IMR-90 (cell line): ENCODE data around the gene ZBTB47. TPM values are rescaled to one million over a fixed set of nuclear protein-coding genes. Genes with fewer than 3 reads are reported as not detected.

ENCODE experiments used
- ATAC-seq: fragments of 200-7000 bp; cut with Tn5 transposase; 2 replicates; pipeline ENCODE4 v1.9.1; 2020; ENCODE audit warnings: low read depth, mild to moderate bottlenecking, moderate library complexity
- BruUV-seq: library from RNA; stranded (reverse); fragments of 400-500 nt; replicated peaks from 2 replicates; lab custom pipeline; 2021; lab: Mats Ljungman, UMichigan
- CTCF ChIA-PET: fragments of 300-600 bp; formaldehyde crosslinking; extraction: SDS; loops from one replicate; lab custom pipeline; 2021; ENCODE audit warnings: antibody characterized with exemption; lab: Yijun Ruan, JAX
- POLR2A ChIA-PET: fragments of 300-600 bp; sonication (Branson Sonifier 250); formaldehyde crosslinking; loops from one replicate; lab custom pipeline; 2022; ENCODE audit warnings: antibody characterized with exemption; ENCODE audit not compliant: unreplicated experiment; lab: Charles Lee
- DNase-seq: peaks from one replicate; pipeline ENCODE4 v3.0.0; 2013
- H2AFZ ChIP-seq: replicated peaks from 2 replicates; pipeline ENCODE3; 2013; ENCODE audit warnings: low read length, mild to moderate bottlenecking; ENCODE audit not compliant: poor library complexity
- H2AK5ac ChIP-seq: 2 replicates; pipeline ENCODE4 v1.6.1; 2013; ENCODE audit warnings: low read depth, low read length, inconsistent platforms
- H2AK9ac ChIP-seq: replicated peaks from 2 replicates; pipeline ENCODE3; 2013; ENCODE audit warnings: mild to moderate bottlenecking, low read depth, low read length, moderate library complexity; ENCODE audit not compliant: poor library complexity
- H2BK120ac ChIP-seq: 2 replicates; pipeline ENCODE4 v1.6.1; 2013; ENCODE audit warnings: low read depth, low read length, inconsistent platforms
- H2BK15ac ChIP-seq: 3 replicates; pipeline ENCODE4 v1.6.1; 2013; ENCODE audit warnings: low read depth, low read length, inconsistent platforms
- H2BK20ac ChIP-seq: 2 replicates; pipeline ENCODE4 v1.6.1; 2013; ENCODE audit warnings: low read depth, mild to moderate bottlenecking, inconsistent platforms, low read length, moderate library complexity
- H2BK5ac ChIP-seq: 2 replicates; pipeline ENCODE4 v1.6.1; 2013; ENCODE audit warnings: mild to moderate bottlenecking, low read depth, low read length, inconsistent platforms; ENCODE audit not compliant: poor library complexity, severe bottlenecking
- H3K14ac ChIP-seq: replicated peaks from 2 replicates; pipeline ENCODE4 v1.6.1; 2013; ENCODE audit warnings: low read depth, low read length, inconsistent platforms
- H3K18ac ChIP-seq: 2 replicates; pipeline ENCODE4 v1.6.1; 2013; ENCODE audit warnings: low read depth, low read length, control low read depth
- H3K23ac ChIP-seq: 2 replicates; pipeline ENCODE4 v1.6.1; 2013; ENCODE audit warnings: low read depth, low read length, inconsistent platforms
- H3K27ac ChIP-seq: 2 replicates; pipeline ENCODE4 v1.5.1; 2013; ENCODE audit warnings: mild to moderate bottlenecking, control low read depth, low read length; ENCODE audit not compliant: insufficient read depth
- H3K27me3 ChIP-seq: 2 replicates; pipeline ENCODE4 v1.6.1; 2013; ENCODE audit warnings: low read length; ENCODE audit not compliant: control insufficient read depth, insufficient read depth
- H3K36me3 ChIP-seq: 2 replicates; pipeline ENCODE4 v1.6.1; 2013; ENCODE audit warnings: low read length, mixed read lengths; ENCODE audit not compliant: control insufficient read depth, insufficient read depth
- H3K4ac ChIP-seq: 2 replicates; pipeline ENCODE4 v1.6.1; 2013; ENCODE audit warnings: low read depth, low read length, inconsistent platforms
- H3K4me1 ChIP-seq: 2 replicates; pipeline ENCODE4 v1.6.1; 2013; ENCODE audit warnings: low read length, mixed read lengths; ENCODE audit not compliant: control insufficient read depth, insufficient read depth
- H3K4me2 ChIP-seq: 2 replicates; pipeline ENCODE4 v1.6.1; 2013; ENCODE audit warnings: low read depth, mild to moderate bottlenecking, control low read depth, low read length, moderate library complexity
- H3K4me3 ChIP-seq: 2 replicates; pipeline ENCODE4 v1.5.1; 2013; ENCODE audit warnings: low read depth, mild to moderate bottlenecking, control low read depth, low read length, moderate library complexity; ENCODE audit not compliant: insufficient read depth
- H3K56ac ChIP-seq: 2 replicates; pipeline ENCODE4 v1.6.1; 2013; ENCODE audit warnings: low read length, inconsistent platforms; ENCODE audit not compliant: insufficient read depth; ENCODE audit errors: extremely low read depth
- H3K79me1 ChIP-seq, 2 experiments: 2 replicates each; pipeline ENCODE4 v1.6.1; 2013; ENCODE audit warnings: low read length in 2 of 2, inconsistent platforms in 1 of 2, low read depth in 1 of 2
- H3K9ac ChIP-seq: 2 replicates; pipeline ENCODE4 v1.6.1; 2013; ENCODE audit warnings: low read depth, low read length, control low read depth
- H3K9me1 ChIP-seq: 2 replicates; pipeline ENCODE4 v1.6.1; 2013; ENCODE audit warnings: low read length, inconsistent platforms; ENCODE audit not compliant: insufficient read depth
- H3K9me3 ChIP-seq: 2 replicates; pipeline ENCODE4 v1.6.1; 2013; ENCODE audit warnings: low read length; ENCODE audit not compliant: control insufficient read depth, insufficient read depth
- H4K20me1 ChIP-seq: 2 replicates; pipeline ENCODE4 v1.6.1; 2013; ENCODE audit warnings: low read length, inconsistent platforms; ENCODE audit not compliant: insufficient read depth
- H4K5ac ChIP-seq: 2 replicates; pipeline ENCODE4 v1.6.1; 2013; ENCODE audit warnings: mild to moderate bottlenecking, low read depth, low read length, control low read depth
- H4K8ac ChIP-seq, 2 experiments: 2 replicates each; pipeline ENCODE4 v1.6.1; 2013; ENCODE audit warnings: low read depth in 2 of 2, low read length in 2 of 2, control low read depth in 1 of 2, inconsistent platforms in 1 of 2
- H4K91ac ChIP-seq: 2 replicates; pipeline ENCODE4 v1.6.1; 2013; ENCODE audit warnings: low read depth, low read length, inconsistent platforms; ENCODE audit not compliant: insufficient read depth
- BHLHE40 ChIP-seq: fragments of 150-350 bp; IDR thresholded peaks from 2 replicates; pipeline ENCODE4 v1.6.1; 2016; ENCODE audit warnings: mild to moderate bottlenecking, low read depth, low read length
- CEBPB ChIP-seq: IDR thresholded peaks from 2 replicates; pipeline ENCODE4 v1.6.1; 2012; ENCODE audit warnings: low read depth, low read length, improper control_type of control experiment
- CHD1 ChIP-seq: IDR thresholded peaks from 2 replicates; pipeline ENCODE4 v1.6.1; 2012; ENCODE audit warnings: low read depth, low read length, improper control_type of control experiment
- MAFK ChIP-seq: IDR thresholded peaks from 2 replicates; pipeline ENCODE4 v1.6.1; 2012; ENCODE audit warnings: low read depth, low read length, improper control_type of control experiment
- MAZ ChIP-seq: IDR thresholded peaks from 2 replicates; pipeline ENCODE4 v1.6.1; 2012; ENCODE audit warnings: low read depth, mild to moderate bottlenecking, low read length, improper control_type of control experiment, moderate library complexity, borderline replicate concordance
- MXI1 ChIP-seq: IDR thresholded peaks from 2 replicates; pipeline ENCODE4 v1.6.1; 2012; ENCODE audit warnings: low read depth, mild to moderate bottlenecking, low read length, moderate library complexity, borderline replicate concordance
- NFE2L2 ChIP-seq: fragments of 150-350 bp; IDR thresholded peaks from 2 replicates; pipeline ENCODE4 v1.6.1; 2016; ENCODE audit warnings: low read depth, mild to moderate bottlenecking, low read length
- RCOR1 ChIP-seq: IDR thresholded peaks from 2 replicates; pipeline ENCODE4 v1.6.1; 2012; ENCODE audit warnings: mild to moderate bottlenecking, low read length, improper control_type of control experiment; ENCODE audit not compliant: insufficient replicate concordance
- RFX5 ChIP-seq: IDR thresholded peaks from 2 replicates; pipeline ENCODE4 v1.8.0; 2012; ENCODE audit warnings: low read depth, mild to moderate bottlenecking, low read length, moderate library complexity
- SMC3 ChIP-seq: fragments of 150-350 bp; IDR thresholded peaks from 2 replicates; pipeline ENCODE4 v1.6.1; 2016; ENCODE audit warnings: low read depth, mild to moderate bottlenecking, antibody characterized with exemption, low read length, moderate library complexity
- WGBS, 2 experiments: methylation state at CpG; one replicate each; pipeline versions ENCODE4 v1.1.5 to v1.1.7; 2013; ENCODE audit warnings: missing lambda C conversion rate in 2 of 2; ENCODE audit not compliant: insufficient read length in 1 of 2; ENCODE audit errors: extremely low coverage in 2 of 2; 5-methylcytosine and 5-hydroxymethylcytosine counted together
- dilution Hi-C: fragments of 300-500 bp; cut with HindIII; formaldehyde crosslinking; loops from one replicate; pipeline ENCODE4 v1.14.3; 2018; ENCODE audit warnings: low sequenced_read_pairs; ENCODE audit not compliant: unreplicated experiment
- in situ Hi-C: fragments of 300-500 bp; cut with MboI; formaldehyde crosslinking; loops from 3 replicates; pipeline ENCODE4 v1.14.3; 2019; ENCODE audit warnings: low sequenced_read_pairs, inconsistent platforms, mixed read lengths
- intact Hi-C: fragments of 100-400 bp; cut with micrococcal nuclease; formaldehyde crosslinking; loops from 2 replicates; pipeline ENCODE4 v1.10.0; 2022
- polyA plus RNA-seq, 3 experiments: library from polyadenylated mRNA; depleted of rRNA; stranded (reverse); fragments of >200 nt; gene quantifications; 2 replicates each; pipeline ENCODE4 v1.2.3, GENCODE V29; 2012; ENCODE audit warnings: low replicate concordance in 1 of 3
- total RNA-seq: library from RNA; depleted of rRNA; stranded (reverse); fragments of >200 nt; gene quantifications from 2 replicates; pipeline ENCODE4 v1.2.3, GENCODE V29; 2012
- TF ChIP-seq, protein P1 (sequence below): fragments of 150-350 bp; IDR thresholded peaks from 2 replicates; pipeline ENCODE4 v1.6.1; 2017; ENCODE audit warnings: mild to moderate bottlenecking, antibody characterized with exemption, low read length, low read depth

The ZBTB47 gene
- total and polyA plus RNA-seq, 2 of the 4 experiments (the other 2 are of a cell fraction): 10.9 to 16.8 TPM

- Histone ChIP-seq H3K4me1 (no peaks in the 10 kb centered on the region), H3K4me3 (no peak overlapping the region), H2BK120ac (no peak overlapping the region), H2AK9ac (no peak overlapping the region), H2BK15ac (no peak overlapping the region), H3K4me2 (no peak overlapping the region), H4K20me1 (no peaks in the 10 kb centered on the region), H3K36me3 (no peaks in the 10 kb centered on the region), H2AFZ (no peak overlapping the region), H2AK5ac (no peak overlapping the region), H3K4ac (no peak overlapping the region), H2BK5ac (no peak overlapping the region), H3K27me3 (peaks cover 45% of the 10 kb centered on the region), H4K91ac (no peak overlapping the region), H3K14ac (no peak overlapping the region), H4K5ac (no peak overlapping the region), H3K9ac (no peak overlapping the region), H3K79me1 (no peaks in the 10 kb centered on the region), H3K18ac (no peak overlapping the region), H3K9me1 (no peaks in the 10 kb centered on the region), H2BK20ac (no peak overlapping the region), H3K27ac (no peak overlapping the region), H3K56ac (no peak overlapping the region), H3K9me3 (no peaks in the 10 kb centered on the region), H3K23ac (no peak overlapping the region), H4K8ac (no peak overlapping the region)
- POLR2A ChIA-PET: no interaction called here
- TF ChIP-seq CEBPB (no peak), BHLHE40 (no peak), RCOR1 (no peak), RFX5 (no peak), MXI1 (no peak), CHD1 (no peak), NFE2L2 (no peak), MAFK (no peak), SMC3 (no peak), MAZ (no peak)
- TF ChIP-seq, protein P1, sequence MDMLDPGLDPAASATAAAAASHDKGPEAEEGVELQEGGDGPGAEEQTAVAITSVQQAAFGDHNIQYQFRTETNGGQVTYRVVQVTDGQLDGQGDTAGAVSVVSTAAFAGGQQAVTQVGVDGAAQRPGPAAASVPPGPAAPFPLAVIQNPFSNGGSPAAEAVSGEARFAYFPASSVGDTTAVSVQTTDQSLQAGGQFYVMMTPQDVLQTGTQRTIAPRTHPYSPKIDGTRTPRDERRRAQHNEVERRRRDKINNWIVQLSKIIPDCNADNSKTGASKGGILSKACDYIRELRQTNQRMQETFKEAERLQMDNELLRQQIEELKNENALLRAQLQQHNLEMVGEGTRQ: no peak
- intact Hi-C loops (no loop called here), dilution Hi-C loops (no loop called here), in situ Hi-C loops (no loop called here)
- CTCF ChIA-PET: interaction anchor here (0.6 to 1.3 kb wide), 2 partner anchors 30 to 82 kb away, joined by 4 read pairs; no protein-coding TSS in a partner anchor
- 20% methylated on average over 1 of the region's 4 CpGs; no CpG with 5 or more reads in 1 of the 2 experiments for WGBS, 2 experiments
- BruUV-seq: no TSS peak
- no peak for ATAC-seq
- DNase-seq: no peak
These were observed 60.8 kb downstream of the ZBTB47 start for GRCh38 chr3:42714171-42714852.
